HCT116 (cell line): ENCODE data around the gene TBXA2R. TPM values are rescaled to one million over a fixed set of nuclear protein-coding genes. Genes with fewer than 3 reads are reported as not detected.

ENCODE experiments used
- ATAC-seq: fragments of 200-7000 bp; cut with Tn5 transposase; 2 replicates; pipeline ENCODE4 v1.9.1; 2020; ENCODE audit warnings: mild to moderate bottlenecking, moderate library complexity
- BruUV-seq: library from RNA; stranded (reverse); fragments of 400-500 nt; replicated peaks from 2 replicates; lab custom pipeline; 2021; lab: Mats Ljungman, UMichigan
- CTCF ChIA-PET: fragments of 300-600 bp; sonication (Branson Sonifier 250); formaldehyde crosslinking; loops from one replicate; lab custom pipeline; 2021; ENCODE audit warnings: antibody characterized with exemption; lab: Charles Lee
- POLR2A ChIA-PET: fragments of 300-600, 350-600 bp; sonication (Branson Sonifier 250); formaldehyde crosslinking; loops from one replicate; lab custom pipeline; 2021; ENCODE audit warnings: antibody characterized with exemption; lab: Charles Lee
- RAD21 ChIA-PET, 2 experiments: fragments of 300-600 bp; sonication (Branson Sonifier 250); formaldehyde crosslinking; loops; one replicate each; lab custom pipeline; 2023; ENCODE audit warnings: low total read pairs in 2 of 2; ENCODE audit not compliant: uncharacterized antibody in 2 of 2, unreplicated experiment in 2 of 2, low non-redundant PET in 1 of 2; lab: Charles Lee
- DNase-seq: peaks from one replicate; pipeline ENCODE4 v3.0.0-alpha.2; 2010; ENCODE audit warnings: low read depth, low spot score
- H2AFZ ChIP-seq: fragments of 200-600 bp; shearing (Covaris generic), sonication (generic); 2 replicates; pipeline ENCODE4 v1.6.1; 2017; ENCODE audit warnings: low read depth, mixed run types, mixed read lengths, antibody characterized with exemption, low read length; ENCODE audit not compliant: poor library complexity, severe bottlenecking
- H3K27ac ChIP-seq: 2 replicates; pipeline ENCODE4 v1.5.1; 2012; ENCODE audit warnings: low read depth, low read length
- H3K27me3 ChIP-seq: fragments of 200-600 bp; sonication (generic); 2 replicates; pipeline ENCODE4 v1.6.1; 2016; ENCODE audit warnings: mixed run types, low read length, mixed read lengths; ENCODE audit not compliant: insufficient read depth
- H3K36me3 ChIP-seq, 2 experiments: fragments of 200-500 bp in 1 of 2; fragments of 200-600 bp in 1 of 2; sonication (Bioruptor generic) in 1 of 2; sonication (generic) in 1 of 2; 2 replicates each; pipeline versions ENCODE4 v1.5.1 to v1.6.1; 2014 to 2016; ENCODE audit warnings: low read length in 2 of 2, inconsistent platforms in 1 of 2, mixed read lengths in 1 of 2, mixed run types in 1 of 2; ENCODE audit not compliant: insufficient read depth in 2 of 2, control insufficient read depth in 1 of 2
- H3K4me1 ChIP-seq, 2 experiments: fragments of 200-600 bp in 1 of 2; sonication (generic) in 1 of 2; 2 replicates each; pipeline versions ENCODE4 v1.5.1 to v1.6.1; 2012 to 2017; ENCODE audit warnings: low read length in 2 of 2, inconsistent platforms in 1 of 2, mild to moderate bottlenecking in 1 of 2, mixed read lengths in 1 of 2, mixed run types in 1 of 2, moderate library complexity in 1 of 2; ENCODE audit not compliant: insufficient read depth in 2 of 2, control insufficient read depth in 1 of 2
- H3K4me2 ChIP-seq: fragments of 200-600 bp; sonication (generic); 2 replicates; pipeline ENCODE4 v1.6.1; 2017; ENCODE audit warnings: mixed run types, low read length, mixed read lengths
- H3K4me3 ChIP-seq, 2 experiments: fragments of 200-600 bp in 1 of 2; sonication (generic) in 1 of 2; replicated peaks in 1 of 2; 2 replicates each; pipeline ENCODE4 v1.5.1; 2011 to 2016; ENCODE audit warnings: low read length in 2 of 2, control low read depth in 1 of 2, low read depth in 1 of 2, mild to moderate bottlenecking in 1 of 2, mixed read lengths in 1 of 2, mixed run types in 1 of 2
- H3K79me2 ChIP-seq: fragments of 200-600 bp; sonication (generic); 2 replicates; pipeline ENCODE4 v1.6.1; 2017; ENCODE audit warnings: mild to moderate bottlenecking, mixed run types, low read length, moderate library complexity, mixed read lengths; ENCODE audit not compliant: insufficient read depth
- H3K9ac ChIP-seq: fragments of 200-600 bp; sonication (generic); 2 replicates; pipeline ENCODE4 v1.6.1; 2016; ENCODE audit warnings: low read length, mixed read lengths
- H3K9me2 ChIP-seq: fragments of 200-600 bp; sonication (generic), shearing (Covaris generic); 2 replicates; pipeline ENCODE4 v1.6.1; 2017; ENCODE audit warnings: mixed run types, mild to moderate bottlenecking, moderate library complexity; ENCODE audit not compliant: insufficient read depth
- H3K9me3 ChIP-seq, 2 experiments: fragments of 200-500 bp in 1 of 2; fragments of 200-600 bp in 1 of 2; sonication (Bioruptor generic) in 1 of 2; sonication (generic) in 1 of 2; 2 replicates each; pipeline ENCODE4 v1.6.1; 2014 to 2017; ENCODE audit warnings: low read length in 2 of 2, mixed read lengths in 2 of 2, inconsistent platforms in 1 of 2, low read depth in 1 of 2, mild to moderate bottlenecking in 1 of 2, mixed run types in 1 of 2, moderate library complexity in 1 of 2; ENCODE audit not compliant: control insufficient read depth in 1 of 2, insufficient read depth in 1 of 2
- H4K20me1 ChIP-seq: fragments of 200-600 bp; sonication (generic), shearing (Covaris generic); 2 replicates; pipeline ENCODE4 v1.6.1; 2017; ENCODE audit warnings: mixed run types, mild to moderate bottlenecking, moderate library complexity; ENCODE audit not compliant: insufficient read depth
- ATF3 ChIP-seq: IDR thresholded peaks from 2 replicates; pipeline ENCODE4 v1.6.1; 2012
- CEBPB ChIP-seq: IDR thresholded peaks from 2 replicates; pipeline ENCODE4 v1.6.1; 2012; ENCODE audit warnings: low read depth
- FOSL1 ChIP-seq: IDR thresholded peaks from 2 replicates; pipeline ENCODE4 v1.6.1; 2012; ENCODE audit warnings: low read depth
- MAX ChIP-seq: IDR thresholded peaks from 2 replicates; pipeline ENCODE4 v1.6.1; 2012
- POLR2A ChIP-seq: IDR thresholded peaks from 2 replicates; pipeline ENCODE4 v1.7.0; 2011; ENCODE audit warnings: borderline replicate concordance; ENCODE audit not compliant: insufficient read depth, insufficient read length; ENCODE audit errors: extremely low read depth
- RAD21 ChIP-seq: IDR thresholded peaks from 2 replicates; pipeline ENCODE4 v1.6.1; 2012; ENCODE audit warnings: low read depth, mild to moderate bottlenecking
- SIN3A ChIP-seq: IDR thresholded peaks from 2 replicates; pipeline ENCODE4 v1.6.1; 2012; ENCODE audit warnings: low read depth
- SP1 ChIP-seq: IDR thresholded peaks from 2 replicates; pipeline ENCODE4 v1.6.1; 2012; ENCODE audit warnings: low read depth
- TCF7L2 ChIP-seq: IDR thresholded peaks from 2 replicates; pipeline ENCODE4 v1.7.0; 2011; ENCODE audit warnings: borderline replicate concordance, inconsistent platforms; ENCODE audit not compliant: insufficient read depth, insufficient read length; ENCODE audit errors: extremely low read depth
- YY1 ChIP-seq: IDR thresholded peaks from 2 replicates; pipeline ENCODE4 v1.6.1; 2011; ENCODE audit warnings: low read length, low read depth, moderate library complexity, mild to moderate bottlenecking; ENCODE audit not compliant: insufficient replicate concordance; ENCODE audit errors: extremely low read depth
- ZBTB33 ChIP-seq: IDR thresholded peaks from 2 replicates; pipeline ENCODE4 v1.6.1; 2011; ENCODE audit warnings: mild to moderate bottlenecking, low read length, moderate library complexity; ENCODE audit not compliant: insufficient replicate concordance; ENCODE audit errors: extremely low read depth
- ZFX ChIP-seq: fragments of 450-650 bp; IDR thresholded peaks from 2 replicates; pipeline ENCODE4 v1.6.1; 2017
- ZNF274 ChIP-seq: fragments of 200-500 bp; sonication (Bioruptor generic); IDR thresholded peaks from 2 replicates; pipeline ENCODE4 v1.6.1; 2014; ENCODE audit warnings: mild to moderate bottlenecking, low read depth, low read length, inconsistent platforms
- intact Hi-C: fragments of 100-400 bp; cut with micrococcal nuclease; formaldehyde crosslinking; loops from 2 replicates; pipeline ENCODE4 v1.10.0; 2022
- total RNA-seq: library from RNA; stranded (reverse); gene quantifications from one replicate; pipeline ENCODE4 v1.2.1, GENCODE V29; 2021; ENCODE audit not compliant: unreplicated experiment

TBXA2R gene
- total RNA-seq, 1 experiment from 2014 or later: 2.3 TPM

- no peak for TF ChIP-seq ZBTB33
- TF ChIP-seq CEBPB: no peak
- TF ChIP-seq TCF7L2: no peak
- TF ChIP-seq FOSL1: no peak
- no peak for TF ChIP-seq SIN3A
- TF ChIP-seq RAD21: no peak
- TF ChIP-seq MAX: no peak
- TF ChIP-seq SP1: no peak
- no peak for TF ChIP-seq POLR2A
These were observed 6.4 kb upstream of the TBXA2R start (continued) for GRCh38 chr19:3612901-3613741.

GRCh38 chr19:3612330-3612729, 5.7 kb upstream of the TBXA2R start:
- intact Hi-C loops: no loop called here
- H3K27me3 ChIP-seq: no peaks in the 10 kb centered on the region
- peaks cover 0 to 7% of the 10 kb centered on the region in 2 experiments; a peak in 1 of 4 replicates for H3K36me3 ChIP-seq
- no peaks in the 10 kb centered on the region for H3K9me3 ChIP-seq
- H3K27ac ChIP-seq: no peak overlapping the region
- RAD21 ChIA-PET: no interaction called here
- DNase-seq: no peak
- no peak overlapping the region for H3K9ac ChIP-seq
- no peak overlapping the region for H2AFZ ChIP-seq
- H3K4me1 ChIP-seq: peaks cover 7 to 11% of the 10 kb centered on the region in 2 experiments
- H4K20me1 ChIP-seq: no peaks in the 10 kb centered on the region
- POLR2A ChIA-PET: no interaction called here
- CTCF ChIA-PET: no interaction called here
- H3K4me3 ChIP-seq: no peak overlapping the region
- no peak overlapping the region for H3K4me2 ChIP-seq
- no peaks in the 10 kb centered on the region for H3K79me2 ChIP-seq
- H3K9me2 ChIP-seq: no peaks in the 10 kb centered on the region
- no TSS peak for BruUV-seq
- ATAC-seq: no peak
- TF ChIP-seq ZFX: no peak
- no peak for TF ChIP-seq FOSL1
- TF ChIP-seq ZNF274: no peak
- no peak for TF ChIP-seq YY1
- TF ChIP-seq ATF3: no peak
- TF ChIP-seq RAD21: no peak
